Prostate gland (tissue), 2 donors: ENCODE measurements around the gene DDX39B. TPM values are rescaled to one million over a fixed set of nuclear protein-coding genes. Genes with fewer than 3 reads are reported as not detected.
A peak's percentile ranks its signal among the peaks of the same experiment; 100 is the strongest.

Experiments used
- DNase-seq: peaks from one replicate; pipeline ENCODE4 v3.0.0-alpha.2; 2019; ENCODE audit warnings: low spot score
- H3K27ac ChIP-seq, 2 donors: fragments of 200-600 bp; sonication (generic); 2 replicates each; pipeline ENCODE4 v1.5.1; 2017 to 2019
- H3K27me3 ChIP-seq: fragments of 200-600 bp; sonication (generic); replicated peaks from 2 replicates; pipeline ENCODE4 v1.5.1; 2019; ENCODE audit not compliant: insufficient read depth
- H3K36me3 ChIP-seq, 2 donors: fragments of 200-600 bp; sonication (generic); 1 replicate in 1 of 2; 2 replicates in 1 of 2; pipeline versions ENCODE4 v1.5.1 to v1.8.1; 2017 to 2019
- H3K4me1 ChIP-seq: fragments of 200-600 bp; sonication (generic); replicated peaks from 2 replicates; pipeline ENCODE4 v1.5.1; 2019
- H3K4me3 ChIP-seq, 2 donors: fragments of 200-600 bp; sonication (generic); 2 replicates each; pipeline ENCODE4 v1.5.1; 2017 to 2019
- H3K9me3 ChIP-seq: fragments of 200-600 bp; sonication (generic); 2 replicates; pipeline ENCODE4 v1.5.1; 2017
- POLR2A ChIP-seq: fragments of 450-650 bp; IDR thresholded peaks from one replicate; pipeline ENCODE4 v1.6.1; 2016; ENCODE audit warnings: antibody characterized with exemption, mild to moderate bottlenecking
- POLR2AphosphoS5 ChIP-seq: sonication (generic); formaldehyde crosslinking; IDR thresholded peaks from one replicate; pipeline ENCODE4 v1.6.1; 2017; ENCODE audit warnings: antibody characterized with exemption
- WGBS: methylation state at CpG from one replicate; pipeline ENCODE4 v1.1.5; 2018; 5-methylcytosine and 5-hydroxymethylcytosine counted together
- intact Hi-C: fragments of 100-400 bp; cut with DNase I; formaldehyde crosslinking; loops from one replicate; pipeline ENCODE4 v1.14.2; 2022
- total RNA-seq, 2 donors: library from RNA; depleted of rRNA; stranded (reverse); fragments of >200 nt; gene quantifications; one replicate each; pipeline ENCODE4 v1.1.0, GENCODE V29; 2016
- TF ChIP-seq, protein P1 (sequence below), 4 experiments: fragments of 200-600 bp in 2 of 4; fragments of 450-650 bp in 2 of 4; sonication (generic) in 2 of 4; IDR thresholded peaks; 1 replicate in 3 of 4; 2 replicates in 1 of 4; pipeline ENCODE4 v1.5.1; 2016 to 2019; ENCODE audit warnings: antibody characterized with exemption in 4 of 4, mild to moderate bottlenecking in 2 of 4, moderate library complexity in 2 of 4

Gene DDX39B
- total RNA-seq, 2 donors from 2014 or later: 227 to 390 TPM

DNA sequence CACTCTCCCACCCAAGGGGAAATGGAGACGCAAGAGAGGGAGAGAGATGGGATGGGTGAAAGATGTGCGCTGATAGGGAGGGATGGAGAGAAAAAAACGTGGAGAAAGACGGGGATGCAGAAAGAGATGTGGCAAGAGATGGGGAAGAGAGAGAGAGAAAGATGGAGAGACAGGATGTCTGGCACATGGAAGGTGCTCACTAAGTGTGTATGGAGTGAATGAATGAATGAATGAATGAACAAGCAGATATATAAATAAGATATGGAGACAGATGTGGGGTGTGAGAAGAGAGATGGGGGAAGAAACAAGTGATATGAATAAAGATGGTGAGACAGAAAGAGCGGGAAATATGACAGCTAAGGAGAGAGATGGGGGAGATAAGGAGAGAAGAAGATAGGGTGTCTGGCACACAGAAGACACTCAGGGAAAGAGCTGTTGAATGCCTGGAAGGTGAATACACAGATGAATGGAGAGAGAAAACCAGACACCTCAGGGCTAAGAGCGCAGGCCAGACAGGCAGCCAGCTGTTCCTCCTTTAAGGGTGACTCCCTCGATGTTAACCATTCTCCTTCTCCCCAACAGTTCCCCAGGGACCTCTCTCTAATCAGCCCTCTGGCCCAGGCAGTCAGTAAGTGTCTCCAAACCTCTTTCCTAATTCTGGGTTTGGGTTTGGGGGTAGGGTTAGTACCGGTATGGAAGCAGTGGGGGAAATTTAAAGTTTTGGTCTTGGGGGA is 34.3 kb upstream of the DDX39B start:
- intact Hi-C loops: no loop called here
- peak overlapping the region in 1 of 2 donors; percentile 33 for H3K27ac ChIP-seq
- no peaks in the 10 kb centered on the region for H3K4me1 ChIP-seq
- H3K36me3 ChIP-seq: no peaks in the 10 kb centered on the region
- TF ChIP-seq POLR2AphosphoS5: no peak
- TF ChIP-seq, protein P1, sequence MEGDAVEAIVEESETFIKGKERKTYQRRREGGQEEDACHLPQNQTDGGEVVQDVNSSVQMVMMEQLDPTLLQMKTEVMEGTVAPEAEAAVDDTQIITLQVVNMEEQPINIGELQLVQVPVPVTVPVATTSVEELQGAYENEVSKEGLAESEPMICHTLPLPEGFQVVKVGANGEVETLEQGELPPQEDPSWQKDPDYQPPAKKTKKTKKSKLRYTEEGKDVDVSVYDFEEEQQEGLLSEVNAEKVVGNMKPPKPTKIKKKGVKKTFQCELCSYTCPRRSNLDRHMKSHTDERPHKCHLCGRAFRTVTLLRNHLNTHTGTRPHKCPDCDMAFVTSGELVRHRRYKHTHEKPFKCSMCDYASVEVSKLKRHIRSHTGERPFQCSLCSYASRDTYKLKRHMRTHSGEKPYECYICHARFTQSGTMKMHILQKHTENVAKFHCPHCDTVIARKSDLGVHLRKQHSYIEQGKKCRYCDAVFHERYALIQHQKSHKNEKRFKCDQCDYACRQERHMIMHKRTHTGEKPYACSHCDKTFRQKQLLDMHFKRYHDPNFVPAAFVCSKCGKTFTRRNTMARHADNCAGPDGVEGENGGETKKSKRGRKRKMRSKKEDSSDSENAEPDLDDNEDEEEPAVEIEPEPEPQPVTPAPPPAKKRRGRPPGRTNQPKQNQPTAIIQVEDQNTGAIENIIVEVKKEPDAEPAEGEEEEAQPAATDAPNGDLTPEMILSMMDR (IDR thresholded peaks at IDR 0.05): no peak
- no peak for TF ChIP-seq POLR2A
- DNase-seq: no peak
- 67% methylated on average over 8 of the region's 8 CpGs for WGBS
- H3K27me3 ChIP-seq: no peaks in the 10 kb centered on the region
- no peaks in the 10 kb centered on the region for H3K9me3 ChIP-seq
- H3K4me3 ChIP-seq: peak overlapping the region in 1 of 2 donors; percentile 8

DNA sequence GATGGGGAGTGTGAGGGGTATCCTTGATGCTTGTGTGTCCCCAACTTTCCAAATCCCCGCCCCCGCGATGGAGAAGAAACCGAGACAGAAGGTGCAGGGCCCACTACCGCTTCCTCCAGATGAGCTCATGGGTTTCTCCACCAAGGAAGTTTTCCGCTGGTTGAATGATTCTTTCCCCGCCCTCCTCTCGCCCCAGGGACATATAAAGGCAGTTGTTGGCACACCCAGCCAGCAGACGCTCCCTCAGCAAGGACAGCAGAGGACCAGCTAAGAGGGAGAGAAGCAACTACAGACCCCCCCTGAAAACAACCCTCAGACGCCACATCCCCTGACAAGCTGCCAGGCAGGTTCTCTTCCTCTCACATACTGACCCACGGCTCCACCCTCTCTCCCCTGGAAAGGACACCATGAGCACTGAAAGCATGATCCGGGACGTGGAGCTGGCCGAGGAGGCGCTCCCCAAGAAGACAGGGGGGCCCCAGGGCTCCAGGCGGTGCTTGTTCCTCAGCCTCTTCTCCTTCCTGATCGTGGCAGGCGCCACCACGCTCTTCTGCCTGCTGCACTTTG is 33.6 kb upstream of the DDX39B start, which contains the start of gene TNF:
Gene TNF (plus strand): TSS at position 231 of the 567 bp plus-strand sequence. CDS start 177 bp downstream, at position 408.
- H3K9me3 ChIP-seq: no peaks in the 10 kb centered on the region
- H3K36me3 ChIP-seq: no peaks in the 10 kb centered on the region
- peak within 1 kb of the TSS; percentile 4 to 8 for H3K4me3 ChIP-seq
- DNase-seq: no peak
- no peaks in the 10 kb centered on the region for H3K4me1 ChIP-seq
- no peaks in the 10 kb centered on the region for H3K27me3 ChIP-seq
- peak within 1 kb of the TSS in 1 of 2 donors; percentile 33 for H3K27ac ChIP-seq
- TF ChIP-seq POLR2AphosphoS5: no peak
- TF ChIP-seq POLR2A: no peak
- intact Hi-C loops: no loop called here
- 39% methylated on average over 19 of the region's 19 CpGs for WGBS

DNA sequence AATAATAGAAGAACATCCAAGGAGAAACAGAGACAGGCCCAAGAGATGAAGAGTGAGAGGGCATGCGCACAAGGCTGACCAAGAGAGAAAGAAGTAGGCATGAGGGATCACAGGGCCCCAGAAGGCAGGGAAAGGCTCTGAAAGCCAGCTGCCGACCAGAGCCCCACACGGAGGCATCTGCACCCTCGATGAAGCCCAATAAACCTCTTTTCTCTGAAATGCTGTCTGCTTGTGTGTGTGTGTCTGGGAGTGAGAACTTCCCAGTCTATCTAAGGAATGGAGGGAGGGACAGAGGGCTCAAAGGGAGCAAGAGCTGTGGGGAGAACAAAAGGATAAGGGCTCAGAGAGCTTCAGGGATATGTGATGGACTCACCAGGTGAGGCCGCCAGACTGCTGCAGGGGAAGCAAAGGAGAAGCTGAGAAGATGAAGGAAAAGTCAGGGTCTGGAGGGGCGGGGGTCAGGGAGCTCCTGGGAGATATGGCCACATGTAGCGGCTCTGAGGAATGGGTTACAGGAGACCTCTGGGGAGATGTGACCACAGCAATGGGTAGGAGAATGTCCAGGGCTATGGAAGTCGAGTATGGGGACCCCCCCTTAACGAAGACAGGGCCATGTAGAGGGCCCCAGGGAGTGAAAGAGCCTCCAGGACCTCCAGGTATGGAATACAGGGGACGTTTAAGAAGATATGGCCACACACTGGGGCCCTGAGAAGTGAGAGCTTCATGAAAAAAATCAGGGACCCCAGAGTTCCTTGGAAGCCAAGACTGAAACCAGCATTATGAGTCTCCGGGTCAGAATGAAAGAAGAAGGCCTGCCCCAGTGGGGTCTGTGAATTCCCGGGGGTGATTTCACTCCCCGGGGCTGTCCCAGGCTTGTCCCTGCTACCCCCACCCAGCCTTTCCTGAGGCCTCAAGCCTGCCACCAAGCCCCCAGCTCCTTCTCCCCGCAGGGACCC is 32.6 kb upstream of the DDX39B start:
- no peaks in the 10 kb centered on the region for H3K27me3 ChIP-seq
- WGBS: 80% methylated on average over 14 of the region's 14 CpGs
- no peaks in the 10 kb centered on the region for H3K4me1 ChIP-seq
- H3K36me3 ChIP-seq: no peaks in the 10 kb centered on the region
- no peak overlapping the region for H3K4me3 ChIP-seq
- no peaks in the 10 kb centered on the region for H3K9me3 ChIP-seq
- DNase-seq: no peak
- intact Hi-C loops: no loop called here
- no peak overlapping the region for H3K27ac ChIP-seq
- no peak for TF ChIP-seq POLR2AphosphoS5
- TF ChIP-seq, protein P1 (IDR thresholded peaks at IDR 0.05): no peak
- TF ChIP-seq POLR2A: no peak

DNA sequence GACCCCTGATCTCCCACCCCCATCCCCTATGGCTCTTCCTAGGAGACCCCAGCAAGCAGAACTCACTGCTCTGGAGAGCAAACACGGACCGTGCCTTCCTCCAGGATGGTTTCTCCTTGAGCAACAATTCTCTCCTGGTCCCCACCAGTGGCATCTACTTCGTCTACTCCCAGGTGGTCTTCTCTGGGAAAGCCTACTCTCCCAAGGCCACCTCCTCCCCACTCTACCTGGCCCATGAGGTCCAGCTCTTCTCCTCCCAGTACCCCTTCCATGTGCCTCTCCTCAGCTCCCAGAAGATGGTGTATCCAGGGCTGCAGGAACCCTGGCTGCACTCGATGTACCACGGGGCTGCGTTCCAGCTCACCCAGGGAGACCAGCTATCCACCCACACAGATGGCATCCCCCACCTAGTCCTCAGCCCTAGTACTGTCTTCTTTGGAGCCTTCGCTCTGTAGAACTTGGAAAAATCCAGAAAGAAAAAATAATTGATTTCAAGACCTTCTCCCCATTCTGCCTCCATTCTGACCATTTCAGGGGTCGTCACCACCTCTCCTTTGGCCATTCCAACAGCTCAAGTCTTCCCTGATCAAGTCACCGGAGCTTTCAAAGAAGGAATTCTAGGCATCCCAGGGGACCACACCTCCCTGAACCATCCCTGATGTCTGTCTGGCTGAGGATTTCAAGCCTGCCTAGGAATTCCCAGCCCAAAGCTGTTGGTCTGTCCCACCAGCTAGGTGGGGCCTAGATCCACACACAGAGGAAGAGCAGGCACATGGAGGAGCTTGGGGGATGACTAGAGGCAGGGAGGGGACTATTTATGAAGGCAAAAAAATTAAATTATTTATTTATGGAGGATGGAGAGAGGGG is 31.7 kb upstream of the DDX39B start:
- Histone ChIP-seq H3K9me3 (no peaks in the 10 kb centered on the region), H3K36me3 (no peaks in the 10 kb centered on the region), H3K27me3 (no peaks in the 10 kb centered on the region), H3K4me1 (no peaks in the 10 kb centered on the region), H3K4me3 (no peak overlapping the region), H3K27ac (no peak overlapping the region)
- TF ChIP-seq POLR2A: no peak
- TF ChIP-seq, protein P1 (IDR thresholded peaks at IDR 0.05): no peak
- TF ChIP-seq POLR2AphosphoS5: no peak
- 88% methylated on average over 9 of the region's 9 CpGs for WGBS
- intact Hi-C loops: no loop called here
- no peak for DNase-seq
